Activated naive CD8-positive, alpha-beta T cell treated with anti-CD3 and anti-CD28 coated beads for 36 hours (primary cell): ENCODE data around the gene RFX7. TPM values are rescaled to one million over a fixed set of nuclear protein-coding genes. Genes with fewer than 3 reads are reported as not detected.

Source experiments
- DNase-seq: peaks from one replicate; pipeline ENCODE4 v3.0.0; 2021
- H3K27ac Mint-ChIP-seq: one replicate; pipeline ENCODE4 v1.8.0; 2022; ENCODE audit warnings: mild to moderate bottlenecking, moderate library complexity, mixed read lengths
- H3K27me3 Mint-ChIP-seq: one replicate; pipeline ENCODE4 v1.8.0; 2022; ENCODE audit warnings: mild to moderate bottlenecking, mixed read lengths
- H3K36me3 Mint-ChIP-seq: one replicate; pipeline ENCODE4 v1.8.0; 2021; ENCODE audit warnings: mild to moderate bottlenecking, mixed read lengths
- H3K4me1 Mint-ChIP-seq: one replicate; pipeline ENCODE4 v1.8.0; 2021; ENCODE audit warnings: mixed read lengths
- H3K4me3 Mint-ChIP-seq: one replicate; pipeline ENCODE4 v1.8.0; 2022; ENCODE audit warnings: mild to moderate bottlenecking, moderate library complexity, mixed read lengths
- H3K9me3 Mint-ChIP-seq: one replicate; pipeline ENCODE4 v1.8.0; 2022; ENCODE audit warnings: mixed read lengths
- total RNA-seq, 2 experiments: library from RNA; stranded (reverse); gene quantifications; one replicate each; pipeline ENCODE4 v1.2.3, GENCODE V29; 2021

The RFX7 gene
- total RNA-seq, 2 experiments from 2014 or later: 28.6 to 30.5 TPM

DNA sequence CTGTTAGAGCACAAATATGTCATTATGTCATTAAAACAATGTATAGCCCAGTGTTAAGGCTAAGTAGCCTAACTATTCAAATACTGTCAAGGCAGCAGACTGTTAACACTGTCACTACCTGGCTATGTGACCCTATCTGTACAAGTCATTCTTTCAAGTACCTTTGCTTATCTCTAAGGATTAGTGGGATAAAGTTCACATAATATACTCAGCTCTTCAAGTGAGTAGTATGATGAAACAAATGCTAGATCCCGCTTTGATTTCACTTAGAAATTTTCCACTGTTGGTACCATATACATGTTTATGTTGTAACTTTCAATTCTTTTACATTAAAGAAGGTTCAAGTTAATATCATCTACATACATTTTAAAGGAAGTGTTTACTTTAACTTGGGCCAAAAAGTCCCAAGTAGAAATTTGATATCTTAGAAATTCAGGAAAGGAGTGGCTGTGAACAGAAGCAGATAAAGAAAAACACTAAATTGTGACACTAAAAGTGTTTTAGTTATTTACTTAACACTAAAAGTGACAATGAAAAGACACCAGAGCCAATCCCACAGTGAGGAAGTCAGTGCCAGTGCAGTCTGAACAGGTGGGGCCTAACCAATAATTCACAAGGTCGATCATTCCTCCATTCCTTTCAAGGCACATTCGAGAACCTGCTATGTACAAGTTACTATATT lies 4.8 kb upstream of the RFX7 start:
- no peak for DNase-seq
- H3K4me1 Mint-ChIP-seq: peaks cover 17% of the 10 kb centered on the region
- no peak overlapping the region for H3K27ac Mint-ChIP-seq
- H3K36me3 Mint-ChIP-seq: no peaks in the 10 kb centered on the region
- H3K27me3 Mint-ChIP-seq: no peaks in the 10 kb centered on the region
- H3K9me3 Mint-ChIP-seq: no peaks in the 10 kb centered on the region
- H3K4me3 Mint-ChIP-seq: no peak overlapping the region

- Mint-ChIP-seq H3K4me1 (peaks cover 19% of the 10 kb centered on the region), H3K27ac (no peak overlapping the region), H3K36me3 (peaks cover 3% of the 10 kb centered on the region), H3K4me3 (no peak overlapping the region), H3K27me3 (no peaks in the 10 kb centered on the region), H3K9me3 (no peaks in the 10 kb centered on the region)
- no peak for DNase-seq
These were observed 3.6 kb upstream of the RFX7 start for GRCh38 chr15:56247266-56247665.

- H3K27me3 Mint-ChIP-seq: no peaks in the 10 kb centered on the region
- peak; percentile 89 for DNase-seq
- H3K27ac Mint-ChIP-seq: peak overlapping the region; percentile 91
- H3K4me3 Mint-ChIP-seq: peak overlapping the region; percentile 88
- H3K36me3 Mint-ChIP-seq: peaks cover 6% of the 10 kb centered on the region
- H3K4me1 Mint-ChIP-seq: peaks cover 23% of the 10 kb centered on the region
- no peaks in the 10 kb centered on the region for H3K9me3 Mint-ChIP-seq
These were observed 2.5 kb upstream of the RFX7 start for GRCh38 chr15:56245871-56246814.

DNA sequence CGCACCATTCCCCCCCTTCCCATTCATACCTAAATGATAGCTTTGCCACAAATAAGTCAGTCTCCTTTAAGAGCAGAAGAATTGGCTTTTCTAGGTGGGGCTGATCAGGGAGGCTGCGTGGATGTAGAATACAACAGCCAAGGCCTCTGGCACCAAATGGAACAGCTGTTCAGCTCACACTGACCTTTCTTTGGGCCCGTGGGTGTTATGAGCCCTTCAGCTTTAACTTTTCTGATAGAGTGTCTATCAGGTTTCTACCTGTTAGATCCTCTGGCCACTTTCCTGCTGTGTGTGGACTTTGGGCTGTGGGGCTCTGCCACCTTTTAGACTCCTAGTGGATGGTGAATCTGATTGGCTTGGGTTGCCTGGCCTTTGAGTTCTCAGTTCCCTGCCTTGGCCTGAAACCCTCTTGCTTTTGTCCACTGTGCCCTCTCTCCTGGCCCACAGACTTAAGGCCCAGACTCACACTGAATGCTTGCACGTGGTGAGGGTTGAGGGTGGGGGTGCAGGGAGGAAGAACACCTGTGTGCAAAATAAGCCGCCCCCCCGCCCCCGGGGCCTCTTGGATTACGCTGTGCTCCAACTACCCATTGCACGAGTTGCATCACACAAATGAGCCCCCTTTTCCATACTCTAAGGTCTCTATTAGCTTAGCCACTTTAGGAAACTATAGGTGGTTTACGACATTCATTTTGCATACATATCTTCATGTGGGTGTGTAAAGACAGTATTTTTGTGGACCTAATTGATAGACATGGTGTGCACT lies 1.3 kb upstream of the RFX7 start:
- Mint-ChIP-seq H3K27ac (peak overlapping the region; percentile 91), H3K4me3 (peak overlapping the region; percentile 88), H3K9me3 (no peaks in the 10 kb centered on the region), H3K4me1 (peaks cover 28% of the 10 kb centered on the region), H3K27me3 (no peaks in the 10 kb centered on the region), H3K36me3 (peaks cover 8% of the 10 kb centered on the region)
- peak; percentile 67 for DNase-seq

DNA sequence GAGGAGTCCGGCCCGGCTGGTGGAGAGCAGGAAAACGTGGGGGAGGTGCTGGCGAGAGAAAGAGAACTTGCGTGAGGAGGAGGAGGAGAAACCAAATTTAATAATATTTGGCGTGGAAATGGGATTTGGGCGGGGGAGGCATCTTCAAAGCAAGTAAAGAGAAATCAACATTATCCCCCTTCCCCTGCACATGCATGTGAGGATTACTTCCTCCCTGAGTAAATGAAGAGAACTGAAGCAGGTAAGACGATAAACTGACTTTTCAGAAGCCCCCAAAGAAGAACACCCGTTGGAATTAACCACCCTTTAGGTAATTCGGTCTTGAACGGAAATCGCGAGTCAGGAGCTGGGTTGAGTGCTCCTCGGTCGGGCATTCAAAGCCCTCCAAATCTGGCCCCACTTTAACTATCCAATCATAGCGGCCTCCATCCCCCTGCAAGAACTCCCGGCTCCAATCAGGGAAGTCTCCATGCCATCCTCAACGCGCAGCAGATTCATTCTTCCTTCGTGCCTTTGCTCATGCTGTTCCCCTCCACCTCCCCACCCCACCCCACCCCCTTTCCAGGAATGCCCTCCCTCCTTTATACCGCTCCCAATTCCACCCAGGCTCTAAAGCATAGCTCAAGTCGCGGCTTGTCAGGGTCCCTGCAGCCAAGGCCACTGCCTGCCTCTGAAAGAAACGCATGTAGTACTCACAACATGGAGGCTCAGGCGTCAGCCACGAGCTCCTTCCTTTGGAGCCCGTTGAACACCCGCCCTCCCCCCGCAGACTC lies 545 bp upstream of the RFX7 start:
- DNase-seq: peak; percentile 53
- Mint-ChIP-seq H3K4me1 (peaks cover 32% of the 10 kb centered on the region), H3K27ac (peak overlapping the region; percentile 91), H3K4me3 (peak overlapping the region; percentile 88), H3K27me3 (no peaks in the 10 kb centered on the region), H3K9me3 (no peaks in the 10 kb centered on the region), H3K36me3 (peaks cover 11% of the 10 kb centered on the region)

DNA sequence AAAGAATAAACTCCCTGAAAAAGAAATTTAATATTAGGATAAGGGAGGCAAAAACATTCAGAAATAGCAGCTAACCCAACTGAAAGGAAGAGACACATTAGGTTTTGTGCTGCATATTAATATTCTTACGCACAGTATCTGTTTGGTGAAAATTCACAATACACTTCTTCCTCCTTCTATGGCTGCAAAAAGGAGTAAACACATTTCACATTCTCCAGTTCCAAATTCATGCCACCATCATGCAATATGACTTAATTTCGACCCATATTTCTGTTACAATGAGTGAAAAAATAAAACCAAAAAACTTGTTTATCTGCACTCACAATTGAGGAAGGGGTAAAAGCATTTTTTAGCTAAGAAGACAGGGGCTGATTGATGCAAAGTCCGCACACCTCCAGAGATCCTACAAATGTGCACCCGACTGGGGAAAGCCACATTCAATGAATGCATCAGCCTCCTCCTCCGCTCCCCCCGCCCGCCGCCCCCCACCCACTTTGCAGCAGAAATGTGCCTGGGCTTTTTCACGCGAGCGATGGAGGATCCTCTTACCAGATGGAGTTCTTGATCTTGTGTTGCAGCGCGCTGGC lies 1.0 kb downstream of the RFX7 start:
- H3K4me1 Mint-ChIP-seq: peaks cover 37% of the 10 kb centered on the region
- H3K27ac Mint-ChIP-seq: peak overlapping the region; percentile 89
- H3K27me3 Mint-ChIP-seq: no peaks in the 10 kb centered on the region

GRCh38 chr15:56241374-56242105 lies 2.1 kb downstream of the RFX7 start:
- Mint-ChIP-seq H3K4me1 (peaks cover 41% of the 10 kb centered on the region), H3K36me3 (peaks cover 27% of the 10 kb centered on the region), H3K9me3 (no peaks in the 10 kb centered on the region), H3K27ac (peak overlapping the region; percentile 23), H3K27me3 (no peaks in the 10 kb centered on the region), H3K4me3 (peak overlapping the region; percentile 96)
- DNase-seq: no peak

More for the DNA sequence above, 1.0 kb downstream of the RFX7 start:
- peak overlapping the region; percentile 96 for H3K4me3 Mint-ChIP-seq
- peaks cover 21% of the 10 kb centered on the region for H3K36me3 Mint-ChIP-seq
- DNase-seq: no peak
- no peaks in the 10 kb centered on the region for H3K9me3 Mint-ChIP-seq

DNA sequence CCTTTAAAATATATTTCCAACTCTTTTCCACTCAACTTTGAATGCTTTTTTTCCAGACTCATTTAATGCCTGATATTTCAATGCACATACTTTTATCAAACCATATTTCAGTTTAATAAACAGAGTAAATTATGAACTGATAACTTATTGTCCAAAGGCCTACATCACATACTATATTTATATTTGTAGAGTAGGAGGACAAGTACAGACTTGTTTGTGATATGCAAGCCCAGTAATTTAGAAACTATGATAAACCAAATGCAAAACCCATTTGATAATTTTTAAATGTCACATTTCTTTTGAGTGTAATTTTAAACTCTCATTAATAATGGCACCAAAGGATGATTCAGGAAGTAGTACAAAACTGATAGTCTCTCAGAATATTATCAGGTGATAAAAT lies 3.3 kb downstream of the RFX7 start:
- H3K27me3 Mint-ChIP-seq: no peaks in the 10 kb centered on the region
- H3K36me3 Mint-ChIP-seq: peaks cover 30% of the 10 kb centered on the region
- peaks cover 38% of the 10 kb centered on the region for H3K4me1 Mint-ChIP-seq
- no peak overlapping the region for H3K4me3 Mint-ChIP-seq
- DNase-seq: no peak
- peaks cover 2% of the 10 kb centered on the region for H3K9me3 Mint-ChIP-seq
- peak overlapping the region; percentile 48 for H3K27ac Mint-ChIP-seq

- Mint-ChIP-seq H3K9me3 (peaks cover 30% of the 10 kb centered on the region), H3K36me3 (peaks cover 66% of the 10 kb centered on the region), H3K4me3 (no peak overlapping the region), H3K4me1 (peaks cover 33% of the 10 kb centered on the region), H3K27ac (no peak overlapping the region), H3K27me3 (no peaks in the 10 kb centered on the region)
- DNase-seq: no peak
These were observed 7.5 kb downstream of the RFX7 start for GRCh38 chr15:56236197-56236596.

- H3K9me3 Mint-ChIP-seq: peaks cover 41% of the 10 kb centered on the region
These were observed 8.9 kb downstream of the RFX7 start for GRCh38 chr15:56234804-56235203.

GRCh38 chr15:56233549-56233948 lies 10.1 kb downstream of the RFX7 start:
- no peak overlapping the region for H3K4me3 Mint-ChIP-seq
- H3K27me3 Mint-ChIP-seq: no peaks in the 10 kb centered on the region
- peaks cover 43% of the 10 kb centered on the region for H3K9me3 Mint-ChIP-seq
- H3K27ac Mint-ChIP-seq: peak overlapping the region; percentile 13
- DNase-seq: no peak
- peaks cover 28% of the 10 kb centered on the region for H3K4me1 Mint-ChIP-seq
- H3K36me3 Mint-ChIP-seq: peaks cover 84% of the 10 kb centered on the region

More at GRCh38 chr15:56234804-56235203, 8.9 kb downstream of the RFX7 start:
- peaks cover 78% of the 10 kb centered on the region for H3K36me3 Mint-ChIP-seq
- H3K27ac Mint-ChIP-seq: no peak overlapping the region
- no peak for DNase-seq
- H3K4me3 Mint-ChIP-seq: no peak overlapping the region
- no peaks in the 10 kb centered on the region for H3K27me3 Mint-ChIP-seq
- H3K4me1 Mint-ChIP-seq: peaks cover 27% of the 10 kb centered on the region

DNA sequence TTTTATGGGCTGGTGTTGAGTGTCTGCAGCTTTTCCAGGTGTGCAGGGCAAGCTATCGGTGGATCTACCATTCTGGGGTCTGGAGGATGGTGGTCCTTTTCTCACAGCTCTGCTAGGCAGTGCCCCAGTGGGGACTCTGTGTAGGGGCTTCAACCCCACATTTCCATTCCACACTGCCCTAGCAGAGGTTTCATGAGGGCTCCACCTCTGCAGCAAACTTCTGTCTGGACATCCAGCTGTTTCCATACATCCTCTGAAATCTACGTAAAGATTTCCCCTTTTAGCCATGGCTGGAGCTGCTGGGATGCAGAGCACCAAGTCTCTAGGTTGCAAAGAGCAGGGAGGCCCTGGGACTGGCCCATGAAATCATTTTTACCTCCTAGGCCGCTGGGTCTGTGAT lies 11.6 kb downstream of the RFX7 start:
- no peak overlapping the region for H3K4me3 Mint-ChIP-seq
- H3K27ac Mint-ChIP-seq: no peak overlapping the region
- no peaks in the 10 kb centered on the region for H3K27me3 Mint-ChIP-seq
- H3K4me1 Mint-ChIP-seq: peaks cover 21% of the 10 kb centered on the region
- H3K36me3 Mint-ChIP-seq: peaks cover 85% of the 10 kb centered on the region
- no peak for DNase-seq
- H3K9me3 Mint-ChIP-seq: peaks cover 53% of the 10 kb centered on the region

- Mint-ChIP-seq H3K27ac (no peak overlapping the region), H3K36me3 (peaks cover 83% of the 10 kb centered on the region), H3K4me1 (peaks cover 12% of the 10 kb centered on the region), H3K27me3 (no peaks in the 10 kb centered on the region), H3K9me3 (peaks cover 55% of the 10 kb centered on the region), H3K4me3 (no peak overlapping the region)
- DNase-seq: no peak
These were observed 14.8 kb downstream of the RFX7 start for GRCh38 chr15:56228854-56229253.
